ENCODE results near the gene NMD3. TPM values are rescaled to one million over a fixed set of nuclear protein-coding genes. Genes with fewer than 3 reads are reported as not detected.

The NMD3 gene
- total and polyA plus RNA-seq, 2 of the 13 experiments (the other 11 are each of a cell fraction or from before 2014, with no cell fraction given) = 44.2 to 55.2 TPM

GRCh38 chr3:161284989-161285388, 63.9 kb downstream of the NMD3 start:
- Histone ChIP-seq H4K20me1 (ENCODE audit: insufficient read depth, low read length) (no peaks in the 10 kb centered on the region), H3K4me3 (replicated peaks in 1 of 3; ENCODE audit: insufficient read depth in 1 of 3, low read depth in 2 of 3, low read length in 3 of 3) (no peak overlapping the region), H3K9ac (ENCODE audit: insufficient read depth, low read depth, low read length) (no peak overlapping the region), H3K79me2 (ENCODE audit: insufficient read depth, low read length) (no peaks in the 10 kb centered on the region), H3K36me3 (replicated peaks in 1 of 2; ENCODE audit: control insufficient read depth in 1 of 2, insufficient read depth in 2 of 2, low read length in 2 of 2) (no peaks in the 10 kb centered on the region), H3K9me3 (ENCODE audit: low read length) (no peaks in the 10 kb centered on the region), H3K4me1 (ENCODE audit: insufficient read depth, low read length) (no peaks in the 10 kb centered on the region), H3K27me3 (ENCODE audit: control insufficient read depth in 1 of 2, insufficient read depth in 2 of 2, low read length in 2 of 2) (no peaks in the 10 kb centered on the region), H2AFZ (ENCODE audit: low read length) (no peak overlapping the region), H3K27ac (ENCODE audit: extremely low read length, insufficient read depth, low read length) (no peak overlapping the region), H3K4me2 (ENCODE audit: low read depth, low read length) (no peak overlapping the region)
- ATAC-seq (no peak), DNase-seq (ENCODE audit: low spot score) (no peak), FAIRE-seq (no peak)
- intact Hi-C loops (cut with micrococcal nuclease; ENCODE audit: unreplicated experiment) (no loop called here), in situ Hi-C loops (cut with HindIII; ENCODE audit: extremely low pct_ligation_motif_present, low pct_unique_long_range_greater_than_20kb) (no loop called here)
- CTCF ChIA-PET (ENCODE audit: low intra/inter-chr PET ratio, low total read pairs) = no interaction called here
- no TSS peak for BruUV-seq (replicated peaks)
- WGBS (ENCODE audit: low lambda C conversion rate) = 91% methylated on average over 4 of the region's 4 CpGs
- POLR2A ChIA-PET = no interaction called here
- TF ChIP-seq ETV5 (CRISPR knock-in tag; IDR thresholded peaks at IDR 0.05; ENCODE audit: borderline replicate concordance) (no peak), NFIB (CRISPR knock-in tag; IDR thresholded peaks at IDR 0.05; ENCODE audit: borderline replicate concordance) (no peak), ZNF460 (CRISPR knock-in tag; IDR thresholded peaks at IDR 0.05; ENCODE audit: borderline replicate concordance) (no peak), THAP11 (CRISPR knock-in tag; IDR thresholded peaks at IDR 0.05) (no peak), HNRNPH1 (optimal IDR thresholded peaks at IDR 0.05; ENCODE audit: low read depth, low read length) (no peak), NR2F2 (IDR thresholded peaks at IDR 0.05; ENCODE audit: borderline replicate concordance, low read depth) (no peak)
- TF ChIP-seq, protein P1, sequence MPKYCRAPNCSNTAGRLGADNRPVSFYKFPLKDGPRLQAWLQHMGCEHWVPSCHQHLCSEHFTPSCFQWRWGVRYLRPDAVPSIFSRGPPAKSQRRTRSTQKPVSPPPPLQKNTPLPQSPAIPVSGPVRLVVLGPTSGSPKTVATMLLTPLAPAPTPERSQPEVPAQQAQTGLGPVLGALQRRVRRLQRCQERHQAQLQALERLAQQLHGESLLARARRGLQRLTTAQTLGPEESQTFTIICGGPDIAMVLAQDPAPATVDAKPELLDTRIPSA (CRISPR knock-in tag; IDR thresholded peaks at IDR 0.05; ENCODE audit: borderline replicate concordance) = no peak
- TF ChIP-seq, protein P2, sequence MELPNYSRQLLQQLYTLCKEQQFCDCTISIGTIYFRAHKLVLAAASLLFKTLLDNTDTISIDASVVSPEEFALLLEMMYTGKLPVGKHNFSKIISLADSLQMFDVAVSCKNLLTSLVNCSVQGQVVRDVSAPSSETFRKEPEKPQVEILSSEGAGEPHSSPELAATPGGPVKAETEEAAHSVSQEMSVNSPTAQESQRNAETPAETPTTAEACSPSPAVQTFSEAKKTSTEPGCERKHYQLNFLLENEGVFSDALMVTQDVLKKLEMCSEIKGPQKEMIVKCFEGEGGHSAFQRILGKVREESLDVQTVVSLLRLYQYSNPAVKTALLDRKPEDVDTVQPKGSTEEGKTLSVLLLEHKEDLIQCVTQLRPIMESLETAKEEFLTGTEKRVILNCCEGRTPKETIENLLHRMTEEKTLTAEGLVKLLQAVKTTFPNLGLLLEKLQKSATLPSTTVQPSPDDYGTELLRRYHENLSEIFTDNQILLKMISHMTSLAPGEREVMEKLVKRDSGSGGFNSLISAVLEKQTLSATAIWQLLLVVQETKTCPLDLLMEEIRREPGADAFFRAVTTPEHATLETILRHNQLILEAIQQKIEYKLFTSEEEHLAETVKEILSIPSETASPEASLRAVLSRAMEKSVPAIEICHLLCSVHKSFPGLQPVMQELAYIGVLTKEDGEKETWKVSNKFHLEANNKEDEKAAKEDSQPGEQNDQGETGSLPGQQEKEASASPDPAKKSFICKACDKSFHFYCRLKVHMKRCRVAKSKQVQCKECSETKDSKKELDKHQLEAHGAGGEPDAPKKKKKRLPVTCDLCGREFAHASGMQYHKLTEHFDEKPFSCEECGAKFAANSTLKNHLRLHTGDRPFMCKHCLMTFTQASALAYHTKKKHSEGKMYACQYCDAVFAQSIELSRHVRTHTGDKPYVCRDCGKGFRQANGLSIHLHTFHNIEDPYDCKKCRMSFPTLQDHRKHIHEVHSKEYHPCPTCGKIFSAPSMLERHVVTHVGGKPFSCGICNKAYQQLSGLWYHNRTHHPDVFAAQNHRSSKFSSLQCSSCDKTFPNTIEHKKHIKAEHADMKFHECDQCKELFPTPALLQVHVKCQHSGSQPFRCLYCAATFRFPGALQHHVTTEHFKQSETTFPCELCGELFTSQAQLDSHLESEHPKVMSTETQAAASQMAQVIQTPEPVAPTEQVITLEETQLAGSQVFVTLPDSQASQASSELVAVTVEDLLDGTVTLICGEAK (IDR thresholded peaks at IDR 0.05) = no peak
- TF ChIP-seq, protein P2 (CRISPR knock-in tag; IDR thresholded peaks at IDR 0.05) = no peak
